Stimulated activated CD8-positive, alpha-beta memory T cell treated with anti-CD3 and anti-CD28 coated beads, Interleukin-12 subunit alpha, Interleukin-12 subunit beta, amount 100 ng/mL, for 24 hours (primary cell): ENCODE measurements around the gene ANKRD23.
"Not testable (repeated sequence)": the region's sequence is repeated elsewhere in the genome, so short reads cannot be mapped to it uniquely, and the experiment has no call there.

Experiments
- DNase-seq: peaks from one replicate; pipeline ENCODE4 v3.0.0-alpha.2; 2020; ENCODE audit errors: extremely low read depth

Gene ANKRD23

GRCh38 chr2:96816127-96816835 is 27.5 kb downstream of the ANKRD23 start, which contains the start of gene CNNM3:
TSS of gene CNNM3 (plus strand) at chr2:96816268. CDS start at chr2:96816278, 10 bp downstream.
- peak; percentile 92 for DNase-seq

- no peak for DNase-seq
Observed at GRCh38 chr2:96815326-96816126, 28.3 kb downstream of the ANKRD23 start.

GRCh38 chr2:96813656-96814055 is 30.2 kb downstream of the ANKRD23 start:
- DNase-seq: no peak

- DNase-seq: no peak
Observed at GRCh38 chr2:96811917-96812316, 31.9 kb downstream of the ANKRD23 start.

- no peak for DNase-seq
Observed at GRCh38 chr2:96810783-96811192, 33.0 kb downstream of the ANKRD23 start.

- no peak for DNase-seq
Observed at GRCh38 chr2:96809951-96810782, 33.7 kb downstream of the ANKRD23 start.

GRCh38 chr2:96809216-96809882 is 34.5 kb downstream of the ANKRD23 start:
- DNase-seq: no peak

- no peak for DNase-seq
Observed at GRCh38 chr2:96808176-96808837, 35.5 kb downstream of the ANKRD23 start.

- DNase-seq: no peak
Observed at GRCh38 chr2:96807127-96807471, 36.7 kb downstream of the ANKRD23 start.

- DNase-seq: no peak
Observed at GRCh38 chr2:96806468-96807126, 37.2 kb downstream of the ANKRD23 start.

- not testable (repeated sequence) for DNase-seq
Observed at GRCh38 chr2:96805946-96806345, 37.9 kb downstream of the ANKRD23 start.

- DNase-seq: no peak
Observed at GRCh38 chr2:96804986-96805385, 38.8 kb downstream of the ANKRD23 start.

GRCh38 chr2:96802721-96803120 is 41.1 kb downstream of the ANKRD23 start:
- DNase-seq: no peak

- no peak for DNase-seq
Observed at GRCh38 chr2:96801786-96802595, 41.8 kb downstream of the ANKRD23 start.

GRCh38 chr2:96801005-96801785 is 42.6 kb downstream of the ANKRD23 start:
- DNase-seq: no peak

GRCh38 chr2:96800061-96801004 is 43.5 kb downstream of the ANKRD23 start:
- no peak for DNase-seq

- DNase-seq: no peak
Observed at GRCh38 chr2:96799623-96799935, 44.2 kb downstream of the ANKRD23 start.
